Measurements from ENCODE around the gene NREP.

NREP gene

DNA sequence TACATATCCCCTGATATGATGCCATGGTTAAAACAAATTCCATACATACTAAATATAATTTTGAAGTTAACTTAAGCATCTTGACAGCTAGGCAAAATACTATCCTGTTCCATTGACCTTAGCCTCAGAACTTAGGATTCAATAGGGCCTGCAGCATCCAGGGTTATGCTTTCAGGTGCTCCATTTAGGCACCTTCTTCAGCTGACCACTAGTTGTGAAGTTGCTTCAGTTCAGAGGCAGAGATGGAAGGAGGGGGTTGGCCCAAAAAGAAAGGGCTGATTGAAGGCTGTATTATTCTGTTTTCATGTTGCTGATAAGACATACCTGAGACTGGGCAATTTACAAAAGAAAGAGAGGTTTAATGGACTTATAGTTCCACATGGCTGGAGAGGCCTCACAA, 7.0 kb upstream of the NREP start:
- no peak for DNase-seq

DNA sequence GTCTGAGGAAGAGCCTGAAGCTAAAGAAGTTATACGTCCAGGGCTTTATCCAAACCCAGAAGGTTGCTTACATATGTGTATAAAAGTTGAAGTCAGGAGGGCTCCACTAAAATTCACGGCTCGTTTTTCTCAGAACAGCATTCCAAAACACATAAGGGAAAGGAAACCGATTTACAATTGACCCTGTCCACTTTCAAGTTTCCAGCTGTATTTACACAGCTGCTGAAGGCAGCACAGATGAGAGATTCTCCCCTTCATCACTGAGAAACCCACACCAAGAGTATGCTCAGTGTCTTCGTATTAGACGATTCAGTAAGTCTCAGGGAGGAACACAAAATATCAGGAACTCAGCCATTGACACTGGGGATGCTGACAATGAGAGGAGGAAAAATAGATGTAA, 5.9 kb upstream of the NREP start:
- no peak for DNase-seq

DNA sequence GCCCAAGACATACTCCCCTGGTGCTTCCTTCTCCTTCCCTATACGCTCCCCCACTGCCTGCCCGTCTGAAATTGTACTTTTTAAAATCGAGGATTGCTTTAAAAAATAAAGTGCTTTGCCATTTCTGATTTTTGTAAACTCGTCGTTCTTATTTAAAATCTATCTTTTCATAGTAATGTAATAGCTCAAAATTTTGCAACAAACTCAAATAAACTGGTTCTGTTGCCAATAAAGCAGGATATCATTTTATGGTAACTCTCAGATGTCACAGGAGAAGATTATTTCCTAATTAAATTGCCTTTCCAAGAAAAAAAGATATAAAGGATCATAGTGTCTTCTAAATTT, 1.3 kb upstream of the NREP start:
- DNase-seq: no peak

DNA sequence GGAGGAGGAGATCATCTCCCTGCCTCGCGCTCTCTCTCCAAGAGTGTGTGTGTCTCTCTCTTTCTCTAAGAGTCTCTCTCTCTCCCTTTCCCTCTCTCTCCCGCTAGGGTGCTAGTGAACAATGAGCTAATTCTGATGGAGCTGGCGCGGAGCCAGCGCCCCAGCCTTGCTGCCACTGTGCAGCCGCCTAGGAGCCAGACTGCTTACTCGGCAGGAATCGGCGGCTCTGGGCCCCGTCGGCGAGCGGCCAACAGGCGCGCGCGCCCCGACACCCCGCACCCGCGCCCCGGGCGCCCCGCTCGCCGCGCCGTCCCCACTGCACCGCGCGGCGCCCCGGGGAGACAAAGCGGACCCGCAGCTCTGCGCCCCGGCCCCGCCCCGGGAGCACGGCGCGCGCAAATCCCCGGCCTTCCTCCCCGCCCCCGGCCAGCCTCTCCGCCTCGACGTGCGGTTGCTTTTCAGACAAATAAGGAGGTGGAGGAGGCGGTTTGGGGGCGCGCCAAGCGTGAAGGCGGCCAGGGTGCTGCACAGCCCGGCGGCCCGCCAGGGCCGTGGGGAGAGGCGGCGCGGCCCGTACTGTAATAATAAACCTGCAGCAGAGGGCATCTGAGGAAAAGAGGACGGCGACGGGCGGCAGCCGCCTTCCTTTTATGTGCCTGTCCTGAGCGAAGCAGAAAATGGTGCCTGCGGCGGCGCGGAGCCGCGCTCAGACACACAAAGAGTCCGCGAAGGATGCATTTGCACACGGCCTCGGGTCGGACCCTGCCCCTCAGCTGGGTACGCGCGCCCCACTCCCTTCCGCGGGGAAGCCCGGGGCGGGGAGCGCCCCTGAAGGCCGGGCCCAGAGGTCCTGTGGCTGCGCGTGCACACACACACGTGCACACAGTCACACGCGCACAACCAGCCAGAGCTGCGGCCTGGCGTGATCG, 625 bp upstream of the NREP start:
- peak; percentile 93 for DNase-seq

DNA sequence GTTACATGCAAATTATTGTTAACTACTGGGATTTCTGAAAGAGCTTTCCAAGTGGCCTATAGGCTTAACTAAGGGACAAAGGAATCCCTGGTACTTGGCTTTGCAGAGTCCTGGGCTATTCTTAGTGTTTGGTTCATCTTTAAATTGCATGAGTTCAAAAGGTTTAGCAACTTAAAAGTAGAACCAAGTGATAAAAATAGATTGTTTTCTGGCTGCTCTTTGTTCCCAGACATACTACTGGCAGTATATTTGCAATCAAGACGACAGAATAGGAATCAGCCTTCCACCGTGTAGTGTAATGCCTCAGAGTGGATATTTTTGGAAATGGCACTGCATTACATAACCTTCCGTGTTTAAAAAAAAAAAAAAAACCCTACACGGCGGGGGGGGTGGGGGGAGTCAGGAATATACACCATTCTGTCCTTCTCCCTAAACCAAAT, 1.0 kb downstream of the NREP start:
- DNase-seq: no peak

DNA sequence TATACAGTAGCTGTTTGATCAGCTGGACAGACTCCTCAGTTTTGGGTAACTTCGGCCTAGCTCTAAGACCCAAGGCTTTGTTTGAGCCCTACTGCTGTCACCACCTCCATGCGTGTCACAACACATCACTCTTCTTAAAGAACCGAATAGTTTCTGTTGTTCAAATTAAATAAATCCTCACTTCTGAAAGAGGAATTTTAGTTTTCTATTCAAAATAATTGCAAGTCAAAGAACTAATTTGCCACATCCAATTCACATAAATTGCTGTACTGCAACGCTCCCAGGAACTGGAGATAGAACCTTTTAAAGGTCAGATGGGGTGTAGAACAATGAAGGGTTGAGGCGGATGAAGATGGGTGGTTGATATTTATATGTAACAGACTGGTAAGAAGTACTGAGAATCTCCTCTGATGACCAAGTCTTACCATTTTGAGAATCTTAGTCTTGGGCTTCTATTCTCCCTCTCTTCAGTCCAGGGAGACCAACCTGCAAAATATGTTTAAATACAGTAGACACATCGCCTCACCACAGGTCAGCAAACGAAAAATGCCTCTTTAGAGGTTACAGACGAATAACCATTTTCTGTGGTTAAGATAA, 1.6 kb downstream of the NREP start:
- no peak for DNase-seq

DNA sequence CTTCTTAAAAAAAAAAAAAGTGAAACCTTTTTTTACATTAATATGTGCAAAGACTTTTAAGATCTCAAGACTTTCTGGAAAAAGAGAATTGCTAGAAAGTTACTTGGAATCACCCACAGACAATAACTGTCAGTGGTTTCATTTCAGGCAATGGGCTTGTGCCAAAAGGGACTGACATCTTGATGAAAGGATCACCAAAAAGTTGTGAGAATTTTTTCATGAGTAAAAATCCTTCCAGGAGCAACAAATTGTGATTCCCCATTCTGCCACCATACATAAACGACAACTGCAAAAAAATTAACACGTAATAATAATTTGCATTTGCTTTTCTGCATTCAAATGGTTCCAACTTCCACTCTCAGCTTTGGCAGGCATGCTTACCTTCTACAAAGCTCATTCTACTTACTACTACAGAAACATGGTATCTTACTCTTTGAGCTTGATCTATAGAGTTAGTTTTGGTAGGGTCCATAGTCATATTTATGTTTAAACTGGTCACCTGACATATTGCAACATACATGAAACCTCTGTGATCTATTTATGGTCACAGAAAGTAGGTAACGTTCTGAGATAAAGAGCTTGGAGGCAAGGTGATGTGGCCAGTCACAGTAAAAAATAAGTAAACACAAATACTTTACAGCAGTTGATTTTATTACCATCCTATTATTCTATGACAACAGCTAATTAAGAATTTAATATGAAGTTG, 3.0 kb downstream of the NREP start:
- no peak for DNase-seq

DNA sequence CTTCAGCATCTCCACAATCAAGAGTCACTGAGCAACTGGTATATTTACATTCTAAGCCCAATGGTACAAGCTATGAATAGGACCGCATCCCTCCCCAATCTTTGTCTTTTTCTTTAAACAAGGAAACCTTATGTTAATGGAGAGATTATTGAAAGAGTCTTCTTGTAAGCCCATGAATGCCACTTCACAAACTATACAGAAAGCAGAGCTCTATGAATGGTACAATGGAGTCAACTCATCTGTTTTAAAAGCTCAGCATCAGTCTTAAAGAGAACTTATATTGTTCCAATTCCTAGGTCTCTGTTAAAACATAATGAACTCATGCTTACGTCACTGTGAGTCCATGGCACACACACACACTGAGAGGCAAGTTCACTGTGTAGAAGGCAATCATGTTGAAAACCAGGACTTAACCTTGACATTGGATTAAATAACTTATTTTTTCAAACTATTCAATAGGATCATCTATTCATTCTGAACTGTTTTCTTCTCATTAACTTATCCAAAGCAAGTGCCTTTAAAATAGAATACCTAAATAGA, 4.5 kb downstream of the NREP start:
- DNase-seq: no peak

DNA sequence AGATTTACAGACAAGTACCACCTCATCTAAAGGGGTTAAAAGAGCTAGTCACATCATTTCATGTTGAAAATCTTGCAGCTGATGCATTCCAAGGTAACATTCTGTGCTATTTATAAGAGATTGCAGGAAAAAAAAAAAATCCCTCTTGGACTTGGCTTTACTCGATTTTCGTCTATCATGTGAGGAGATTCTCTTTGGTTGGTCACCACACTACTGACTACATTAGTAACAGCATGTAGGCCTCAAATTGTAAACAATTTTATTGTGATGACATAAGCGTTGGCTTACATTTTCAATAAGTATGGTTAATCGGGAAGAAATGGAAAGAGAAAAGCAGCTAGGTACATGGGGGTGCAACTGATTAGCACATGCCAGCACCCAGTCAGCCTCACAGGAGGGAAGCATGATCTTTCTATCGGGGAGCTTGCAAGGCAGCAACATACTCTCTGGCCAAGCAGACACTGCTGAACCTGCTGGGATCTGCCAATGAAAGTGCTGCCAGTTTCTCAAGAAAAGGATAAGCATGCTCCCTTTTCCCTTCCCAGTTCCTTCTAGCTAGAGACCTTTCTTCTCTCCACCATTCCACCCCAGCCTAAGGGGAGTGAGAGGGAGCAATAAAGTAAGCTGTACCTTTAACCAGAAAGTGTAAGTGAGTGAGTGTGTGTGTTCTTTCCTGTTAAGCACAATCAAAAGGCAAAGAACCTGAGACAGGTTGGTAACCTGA, 7.5 kb downstream of the NREP start:
- DNase-seq: no peak

DNA sequence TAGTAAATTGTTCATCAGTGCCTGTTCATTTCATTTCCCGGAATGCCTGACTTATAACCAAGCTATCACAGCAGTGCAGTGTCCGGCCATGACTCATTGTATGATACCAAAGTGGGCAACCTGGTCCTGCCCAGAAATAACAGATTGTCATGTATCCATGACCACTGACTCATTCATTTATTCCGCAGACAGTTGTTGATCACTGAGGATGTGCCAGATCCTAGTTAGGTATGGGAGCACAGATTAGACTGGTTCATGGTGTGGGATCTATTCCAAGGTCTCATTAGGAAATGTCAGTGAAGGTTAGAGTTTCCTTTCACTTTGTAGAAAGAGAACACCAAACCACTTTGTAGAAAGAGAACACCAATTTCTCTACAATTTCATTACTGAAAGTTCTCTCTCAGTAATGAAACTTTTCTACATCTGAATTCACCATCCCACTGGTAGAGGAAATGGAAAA, 8.7 kb downstream of the NREP start:
- no peak for DNase-seq

DNA sequence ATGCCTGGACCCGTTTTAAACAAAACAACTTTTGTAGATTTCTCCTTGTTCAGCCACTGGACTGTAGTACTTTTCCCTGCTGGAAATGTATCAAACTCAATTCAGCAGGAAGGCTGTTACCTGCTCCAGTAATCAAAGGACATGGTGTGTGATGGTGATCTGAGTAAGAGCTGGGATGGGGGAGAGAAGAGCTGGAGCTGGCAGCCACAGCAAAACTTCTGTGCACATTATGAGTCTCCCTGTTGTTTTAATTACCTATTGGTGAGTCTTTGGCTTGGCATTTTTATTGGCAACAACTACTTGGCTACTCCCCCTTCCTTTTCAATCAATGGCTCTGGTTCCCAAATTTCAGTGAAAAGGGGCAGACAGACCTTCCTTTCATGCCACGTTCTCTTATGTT, 9.7 kb downstream of the NREP start:
- no peak for DNase-seq

DNA sequence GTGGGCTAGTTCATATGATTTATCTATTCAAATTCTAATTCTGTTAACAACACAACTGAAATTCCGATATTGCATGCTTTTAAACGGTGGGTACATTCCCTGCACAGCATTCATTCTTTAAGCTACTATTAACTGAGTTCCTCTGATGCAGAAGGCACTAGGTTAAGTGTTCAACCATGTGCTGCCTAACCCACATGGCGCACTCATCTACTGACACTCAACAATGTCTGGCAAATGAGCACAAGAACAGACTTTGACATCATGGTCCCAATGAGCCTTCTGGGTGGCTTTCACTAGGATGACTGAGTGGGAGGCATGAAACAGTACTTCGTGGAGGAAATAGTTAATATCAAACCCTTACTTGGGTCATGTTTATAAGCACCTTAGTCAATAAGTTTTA, 10.2 kb downstream of the NREP start:
- DNase-seq: no peak

DNA sequence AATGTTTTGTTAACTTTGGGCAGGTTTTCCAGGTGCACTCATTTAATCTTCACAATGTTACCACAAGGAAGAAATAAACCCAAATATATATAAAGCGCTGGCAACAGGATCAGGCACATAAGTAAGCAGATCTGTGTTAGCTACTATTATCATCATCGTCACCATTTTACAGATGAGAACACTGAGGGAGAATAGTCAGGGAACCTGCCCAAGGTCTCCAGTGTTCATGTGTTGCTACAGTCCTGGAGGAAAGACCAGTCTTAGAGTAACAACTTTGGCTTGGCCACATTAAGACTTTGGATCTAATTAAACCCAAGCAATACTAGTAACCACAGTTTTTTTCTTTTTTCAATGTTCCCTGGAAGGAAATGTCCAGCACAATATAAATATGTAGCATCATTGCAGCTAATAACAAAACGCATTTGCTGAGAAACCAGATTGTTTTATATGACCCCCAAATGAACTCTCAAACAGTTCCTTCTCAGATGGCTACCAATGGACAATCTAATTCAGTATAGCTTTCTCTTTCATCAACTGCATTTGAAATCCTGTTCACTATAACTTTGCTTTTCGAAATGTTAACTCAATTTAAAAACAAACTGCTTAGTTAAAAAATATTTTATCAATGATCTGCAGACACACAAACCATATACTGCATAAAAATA, 11.8 kb downstream of the NREP start:
- no peak for DNase-seq

DNA sequence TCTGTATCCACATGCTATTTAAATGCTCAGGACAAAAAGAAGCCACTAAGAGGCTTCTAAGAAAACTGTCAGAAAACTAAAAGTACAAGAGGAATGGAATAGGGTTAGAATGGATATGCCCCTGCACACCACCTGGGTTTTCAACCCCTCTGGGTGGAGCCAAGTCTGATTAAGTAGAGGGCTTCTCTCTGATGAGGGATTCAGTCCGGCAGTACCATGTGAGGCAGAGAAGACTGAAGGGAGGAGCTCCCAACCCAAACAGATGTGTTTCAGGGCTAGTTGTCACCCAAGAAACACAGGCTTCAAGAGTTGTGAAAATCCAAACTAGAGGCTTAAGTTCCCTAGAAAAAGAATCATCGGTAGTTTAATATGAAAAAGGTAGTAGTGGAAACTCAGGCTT, 12.5 kb downstream of the NREP start:
- no peak for DNase-seq

DNA sequence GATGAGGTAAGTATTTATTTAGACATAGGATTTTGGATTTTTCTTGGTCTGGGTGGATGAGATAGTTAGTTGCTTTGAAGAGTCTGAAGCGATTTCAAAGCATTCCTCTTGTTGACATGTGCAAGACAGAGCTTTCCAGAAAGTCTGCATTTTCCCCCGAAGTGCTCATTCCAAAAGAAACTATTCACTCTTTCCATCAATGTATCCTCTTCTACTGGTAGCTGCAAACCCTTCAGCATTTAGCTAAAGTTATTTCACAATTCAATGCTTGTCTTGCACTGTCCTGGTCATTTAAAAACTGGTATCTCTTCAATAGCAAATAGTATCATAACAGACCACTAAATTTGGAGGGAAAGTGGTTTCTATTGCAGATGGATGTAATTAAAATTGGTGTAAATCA, 13.0 kb downstream of the NREP start:
- no peak for DNase-seq

DNA sequence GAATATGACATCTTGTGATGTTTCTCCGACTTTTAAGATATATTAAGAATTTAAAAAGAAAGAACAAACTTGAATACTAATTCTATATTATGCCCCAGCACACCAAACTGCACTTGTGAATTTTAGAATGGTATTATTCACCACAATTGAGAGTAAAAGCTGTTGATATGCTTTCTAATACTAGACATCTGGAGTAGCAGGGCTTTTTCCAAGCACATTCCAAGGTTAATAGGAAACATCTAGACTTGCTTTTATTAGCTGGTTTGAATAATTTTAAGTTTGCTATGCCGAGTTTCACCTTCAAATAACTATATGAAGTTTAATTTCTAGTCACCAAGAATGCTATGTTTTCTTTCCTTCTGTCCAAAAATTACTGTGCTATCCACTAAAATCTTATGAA, 13.5 kb downstream of the NREP start:
- no peak for DNase-seq

DNA sequence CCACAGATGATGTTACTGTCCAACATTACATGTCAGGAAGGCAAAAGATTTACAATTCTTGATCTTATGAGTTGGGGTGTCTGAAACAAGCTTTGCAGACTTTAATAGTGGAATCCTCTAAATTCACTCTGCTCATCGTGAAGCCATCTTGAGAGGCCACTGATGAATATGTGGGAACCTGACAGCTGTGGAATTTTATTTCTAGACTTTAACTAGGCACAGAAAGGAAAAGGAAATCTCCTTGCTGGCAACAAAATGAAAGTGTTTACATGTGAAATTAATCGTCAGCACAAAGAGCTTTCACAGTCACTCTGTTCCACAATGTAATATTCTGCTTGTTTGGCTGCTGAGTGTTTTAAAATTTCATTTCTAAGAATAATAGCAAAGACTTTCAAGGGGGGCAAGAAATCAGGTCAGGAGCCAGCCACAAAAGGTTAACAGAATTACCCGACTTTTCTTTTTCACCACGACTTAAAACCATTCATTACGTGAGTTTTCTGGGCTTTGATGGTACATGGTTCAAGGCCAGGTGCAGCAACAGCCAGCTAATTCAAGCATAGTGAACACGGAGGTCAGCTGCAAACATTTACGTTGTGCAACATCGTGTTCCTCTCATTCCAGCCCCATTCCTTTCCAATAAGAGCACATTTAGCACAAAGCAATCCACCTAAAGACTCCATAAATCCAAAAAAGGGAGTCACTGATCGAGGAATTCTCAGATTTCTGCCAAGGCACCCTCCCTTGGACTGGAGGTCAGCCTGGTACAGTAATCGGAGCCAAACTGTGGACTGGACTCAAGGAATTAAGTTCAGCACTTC, 14.6 kb downstream of the NREP start:
- no peak for DNase-seq

DNA sequence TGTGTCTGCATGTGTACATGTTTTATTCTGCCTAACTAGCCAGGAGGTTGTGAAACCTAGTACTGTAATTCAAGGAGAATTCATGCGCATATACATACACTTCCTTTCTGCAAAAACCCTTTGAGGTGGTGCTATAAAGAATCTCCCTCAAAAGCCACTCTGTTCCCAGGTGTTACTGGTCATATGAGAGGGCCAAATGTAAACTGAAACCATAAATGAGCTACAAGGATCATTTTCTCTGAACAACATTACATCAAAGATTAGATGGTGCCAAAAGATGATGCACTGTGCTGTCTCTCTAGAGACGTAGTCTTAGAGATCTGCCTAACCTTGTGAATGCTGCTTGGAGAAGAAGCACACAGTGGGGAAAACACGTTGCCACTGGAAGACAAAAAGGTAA, 15.7 kb downstream of the NREP start:
- DNase-seq: peak; percentile 28

DNA sequence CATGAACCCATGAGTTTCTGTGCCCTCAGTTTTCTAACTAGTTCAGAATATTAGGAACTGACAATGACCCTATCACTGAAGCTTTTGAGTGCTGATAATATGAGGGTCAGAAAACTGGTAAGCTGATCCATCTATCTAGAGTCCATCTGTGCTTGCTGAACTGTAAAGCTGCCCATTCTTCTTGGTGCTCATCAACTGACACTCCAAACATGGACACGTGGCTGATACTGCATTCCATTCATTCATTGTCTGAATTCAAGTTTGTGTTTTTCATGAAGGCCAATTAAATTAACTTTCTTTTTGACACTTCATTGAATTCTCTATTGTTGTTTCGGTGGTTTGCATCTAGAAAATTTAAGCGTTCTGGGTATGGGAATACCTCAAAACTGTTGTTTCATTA, 17.6 kb downstream of the NREP start:
- DNase-seq: no peak

DNA sequence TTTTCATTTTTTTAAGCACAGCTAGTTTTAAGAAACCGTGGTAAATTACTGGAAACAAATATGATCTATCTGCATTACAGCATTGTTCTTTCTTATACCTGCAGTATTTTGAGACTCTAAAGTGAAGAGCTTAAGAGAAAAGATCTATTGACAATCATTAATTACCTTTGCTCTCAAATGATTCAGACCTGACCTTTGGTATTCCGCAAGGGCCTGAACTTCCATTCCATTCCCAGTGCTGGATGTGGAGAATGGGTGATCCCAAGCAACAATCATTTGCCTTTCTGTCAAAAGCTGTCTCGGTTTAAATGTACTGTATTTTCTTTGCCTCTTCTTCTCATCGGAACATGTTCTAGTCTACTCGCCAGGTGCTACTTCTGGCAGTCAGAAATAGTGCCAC, 18.9 kb downstream of the NREP start:
- DNase-seq: no peak

DNA sequence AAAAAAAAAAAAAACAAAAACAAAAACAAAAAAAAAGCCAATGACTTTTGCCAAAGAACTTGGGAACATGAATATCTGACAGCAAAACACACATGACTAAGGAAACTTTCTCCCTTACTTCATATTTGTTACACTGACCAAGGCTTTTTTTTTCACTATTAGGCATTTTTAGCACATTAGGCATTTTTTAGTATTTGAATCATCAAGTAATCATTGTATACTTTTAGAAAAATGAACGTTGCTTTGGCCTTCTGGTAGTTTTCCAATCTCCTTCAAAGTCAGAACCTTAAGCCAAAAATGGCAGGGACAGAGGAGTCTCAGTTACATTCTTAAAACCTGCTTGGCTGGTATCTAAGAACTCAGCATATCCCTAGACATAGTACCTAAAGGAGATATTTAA, 19.3 kb downstream of the NREP start:
- DNase-seq: no peak

All from NCI-H1436 (cell line).